Measurements from ENCODE around the gene MYO7B.

MYO7B gene

DNA sequence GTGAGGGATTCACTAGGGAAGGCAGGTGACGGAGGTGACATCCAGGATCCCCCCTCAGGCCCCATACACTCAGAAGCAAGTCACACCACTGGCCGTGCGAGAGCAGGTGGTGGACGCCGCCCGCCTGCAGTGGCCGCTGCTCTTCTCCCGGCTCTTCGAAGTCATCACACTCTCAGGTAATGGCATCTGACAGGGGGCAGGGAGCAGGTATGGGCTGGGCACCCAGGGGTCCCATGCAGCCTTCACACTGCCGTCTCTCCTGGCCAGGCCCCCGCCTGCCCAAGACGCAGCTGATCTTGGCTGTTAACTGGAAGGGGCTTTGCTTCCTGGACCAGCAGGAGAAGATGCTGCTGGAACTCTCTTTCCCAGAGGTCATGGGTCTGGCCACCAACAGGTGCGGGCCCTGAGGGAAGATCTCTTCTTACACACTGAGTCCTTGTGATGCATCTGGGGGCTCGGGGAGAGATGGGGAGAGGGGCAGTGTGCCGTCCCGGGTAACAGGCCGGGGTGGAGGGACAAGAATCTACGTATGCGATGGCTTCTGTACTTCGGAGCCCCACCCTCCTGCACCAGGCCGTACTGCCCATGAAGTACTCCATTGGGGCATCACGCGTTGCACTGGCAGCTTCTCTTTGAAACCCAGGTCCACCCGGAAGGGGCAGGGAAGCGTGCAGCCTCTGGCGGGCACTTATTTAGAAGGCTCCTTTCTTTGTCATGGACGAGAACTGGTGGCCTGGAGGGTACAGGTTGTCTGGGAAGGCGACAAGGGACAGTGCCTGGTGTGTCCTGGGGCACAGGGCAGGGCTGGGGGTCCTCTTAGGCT, 91.6 kb downstream of the MYO7B start:
- H3K9me3 ChIP-seq (ENCODE audit: insufficient read depth, low read length) = no peaks in the 10 kb centered on the region
- TF ChIP-seq EZH2phosphoT487 (IDR thresholded peaks at IDR 0.05; ENCODE audit: low read depth) (no peak), CTCF (IDR thresholded peaks at IDR 0.05; ENCODE audit: low read depth, low read length) (no peak)
- no peak overlapping the region for H3K4me3 ChIP-seq (ENCODE audit: low read length)

GRCh38 chr2:127627740-127628571, 92.5 kb downstream of the MYO7B start:
- H2AFZ ChIP-seq (ENCODE audit: low read depth, low read length) = no peak overlapping the region
- peaks cover 8% of the 10 kb centered on the region for H3K4me1 ChIP-seq (ENCODE audit: low read length)
- H3K9me3 ChIP-seq (ENCODE audit: insufficient read depth, low read length) = no peaks in the 10 kb centered on the region
- H3K27ac ChIP-seq (ENCODE audit: low read length) = no peak overlapping the region
- H3K4me2 ChIP-seq (ENCODE audit: low read length) = no peak overlapping the region
- H3K36me3 ChIP-seq (replicated peaks; ENCODE audit: low read depth, low read length) = no peaks in the 10 kb centered on the region
- no peaks in the 10 kb centered on the region for H3K79me2 ChIP-seq (ENCODE audit: low read length)
- no peak overlapping the region for H3K9ac ChIP-seq (ENCODE audit: low read length)
- H3K4me3 ChIP-seq (ENCODE audit: low read length) = no peak overlapping the region
- TF ChIP-seq EZH2phosphoT487 (IDR thresholded peaks at IDR 0.05; ENCODE audit: low read depth) (no peak), CTCF (IDR thresholded peaks at IDR 0.05; ENCODE audit: low read depth, low read length) (no peak)
- no peaks in the 10 kb centered on the region for H4K20me1 ChIP-seq (ENCODE audit: insufficient read depth, low read length)
- H3K27me3 ChIP-seq (ENCODE audit: low read depth, low read length) = no peaks in the 10 kb centered on the region

More for the DNA sequence above, 91.6 kb downstream of the MYO7B start:
- H3K4me2 ChIP-seq (ENCODE audit: low read length) = no peak overlapping the region
- no peak overlapping the region for H2AFZ ChIP-seq (ENCODE audit: low read depth, low read length)
- no peaks in the 10 kb centered on the region for H3K36me3 ChIP-seq (replicated peaks; ENCODE audit: low read depth, low read length)
- no peak overlapping the region for H3K9ac ChIP-seq (ENCODE audit: low read length)
- no peaks in the 10 kb centered on the region for H4K20me1 ChIP-seq (ENCODE audit: insufficient read depth, low read length)
- no peaks in the 10 kb centered on the region for H3K79me2 ChIP-seq (ENCODE audit: low read length)
- no peaks in the 10 kb centered on the region; the same call in 1 of the 2 replicates for H3K4me1 ChIP-seq (ENCODE audit: low read length)
- H3K27ac ChIP-seq (ENCODE audit: low read length) = no peak overlapping the region
- no peaks in the 10 kb centered on the region for H3K27me3 ChIP-seq (ENCODE audit: low read depth, low read length)

GRCh38 chr2:127628767-127629614, 93.5 kb downstream of the MYO7B start:
- Histone ChIP-seq H3K9ac (ENCODE audit: low read length) (no peak overlapping the region), H3K36me3 (replicated peaks; ENCODE audit: low read depth, low read length) (no peaks in the 10 kb centered on the region), H3K79me2 (ENCODE audit: low read length) (no peaks in the 10 kb centered on the region), H3K4me3 (ENCODE audit: low read length) (no peak overlapping the region), H3K9me3 (ENCODE audit: insufficient read depth, low read length) (no peaks in the 10 kb centered on the region), H3K4me2 (ENCODE audit: low read length) (no peak overlapping the region), H3K4me1 (ENCODE audit: low read length) (peaks cover 14% of the 10 kb centered on the region), H3K27me3 (ENCODE audit: low read depth, low read length) (no peaks in the 10 kb centered on the region), H2AFZ (ENCODE audit: low read depth, low read length) (no peak overlapping the region), H4K20me1 (ENCODE audit: insufficient read depth, low read length) (no peaks in the 10 kb centered on the region), H3K27ac (ENCODE audit: low read length) (no peak overlapping the region)
- TF ChIP-seq EZH2phosphoT487 (IDR thresholded peaks at IDR 0.05; ENCODE audit: low read depth) = no peak
- no peak for TF ChIP-seq CTCF (IDR thresholded peaks at IDR 0.05; ENCODE audit: low read depth, low read length)

All from OCI-LY3 (cell line).